ENCODE data around the gene ROMO1. TPM values are rescaled to one million over a fixed set of nuclear protein-coding genes. Genes with fewer than 3 reads are reported as not detected.

Gene ROMO1
- total RNA-seq, 1 experiment from 2014 or later = 213 TPM

Other genes with a start within 250 kb of the ROMO1 start
- gene CEP250, start 243.8 kb upstream of the ROMO1 start, total RNA-seq (2014; rRNA removed; shearing (Covaris generic)) = 45.9 and 51.7 TPM in 2 replicates
- gene C20orf173, start 169.8 kb upstream of the ROMO1 start, total RNA-seq (2014; rRNA removed; shearing (Covaris generic)) = not detected in 2 replicates
- gene ERGIC3, start 157.3 kb upstream of the ROMO1 start, total RNA-seq (2014; rRNA removed; shearing (Covaris generic)) = 167 and 169 TPM in 2 replicates
- gene SPAG4, start 83.6 kb upstream of the ROMO1 start, total RNA-seq (2014; rRNA removed; shearing (Covaris generic)) = 0.30 and 0.59 TPM in 2 replicates
- 146 and 192 TPM in 2 replicates for gene CPNE1, start 34.5 kb upstream of the ROMO1 start, total RNA-seq (2014; rRNA removed; shearing (Covaris generic))
- 54.5 and 68.1 TPM in 2 replicates for gene RBM12, start 34.5 kb upstream of the ROMO1 start, total RNA-seq (2014; rRNA removed; shearing (Covaris generic))
- 34.1 and 92.1 TPM in 2 replicates for gene NFS1, start 53 bp upstream of the ROMO1 start, total RNA-seq (2014; rRNA removed; shearing (Covaris generic))
- gene RBM39, start 42.9 kb downstream of the ROMO1 start, total RNA-seq (2014; rRNA removed; shearing (Covaris generic)) = 197 and 209 TPM in 2 replicates
- 28.6 and 36.7 TPM in 2 replicates for gene PHF20, start 72.6 kb downstream of the ROMO1 start, total RNA-seq (2014; rRNA removed; shearing (Covaris generic))

Data from HT1080 (cell line).